Lower leg skin (tissue), 3 donors: ENCODE measurements around the gene ITIH3.

Source experiments
- CTCF ChIP-seq, 3 donors: fragments of 450-650 bp; IDR thresholded peaks; one replicate each; pipeline ENCODE4 v1.5.1; 2016; ENCODE audit warnings: antibody characterized with exemption in 3 of 3, mild to moderate bottlenecking in 3 of 3, moderate library complexity in 2 of 3
- POLR2A ChIP-seq, 2 donors: fragments of 450-650 bp; IDR thresholded peaks; one replicate each; pipeline ENCODE4 v1.6.1; 2016 to 2017; ENCODE audit warnings: antibody characterized with exemption in 2 of 2, mild to moderate bottlenecking in 1 of 2, moderate library complexity in 1 of 2

GRCh38 chr3:52756141-52756540 is 38.5 kb upstream of the ITIH3 start:
- no peak for TF ChIP-seq CTCF (IDR thresholded peaks at IDR 0.05)
- TF ChIP-seq POLR2A (IDR thresholded peaks at IDR 0.05): no peak
